GM12865 (cell line): Measurements from ENCODE around the gene ANP32A.

Source experiments
- DNase-seq: peaks from one replicate; pipeline ENCODE4 v3.0.0; 2010; ENCODE audit warnings: low read depth
- H3K4me3 ChIP-seq: 2 replicates; pipeline ENCODE4 v1.5.1; 2011; ENCODE audit warnings: mild to moderate bottlenecking, low read depth, low read length, control low read depth
- CTCF ChIP-seq: IDR thresholded peaks from 2 replicates; pipeline ENCODE4 v1.5.1; 2011; ENCODE audit warnings: low read length, control low read depth, low read depth, inconsistent platforms; ENCODE audit not compliant: insufficient read depth; ENCODE audit errors: missing control alignments

The ANP32A gene

GRCh38 chr15:68830141-68830785, 9.6 kb upstream of the ANP32A start:
- peak; percentile 36 for DNase-seq
- TF ChIP-seq CTCF = no peak
- no peak overlapping the region for H3K4me3 ChIP-seq

- H3K4me3 ChIP-seq = no peak overlapping the region
- TF ChIP-seq CTCF = peak; percentile 52
- DNase-seq = peak; percentile 57
Measured at GRCh38 chr15:68829068-68829467, 8.4 kb upstream of the ANP32A start.

GRCh38 chr15:68823561-68823960, 2.9 kb upstream of the ANP32A start:
- H3K4me3 ChIP-seq = no peak overlapping the region
- no peak for TF ChIP-seq CTCF
- no peak for DNase-seq

- no peak for DNase-seq
- TF ChIP-seq CTCF = no peak
- H3K4me3 ChIP-seq = no peak overlapping the region
Measured at GRCh38 chr15:68822818-68823217, 2.1 kb upstream of the ANP32A start.

- DNase-seq = peak; percentile 28
- peak overlapping the region; percentile 90 for H3K4me3 ChIP-seq
- no peak for TF ChIP-seq CTCF
Measured at GRCh38 chr15:68821841-68822381, 1.2 kb upstream of the ANP32A start.

GRCh38 chr15:68821190-68821840, 620 bp upstream of the ANP32A start:
- TF ChIP-seq CTCF = no peak
- H3K4me3 ChIP-seq = peak overlapping the region; percentile 90
- DNase-seq = no peak
